ENCODE measurements around the gene PID1.

The PID1 gene

DNA sequence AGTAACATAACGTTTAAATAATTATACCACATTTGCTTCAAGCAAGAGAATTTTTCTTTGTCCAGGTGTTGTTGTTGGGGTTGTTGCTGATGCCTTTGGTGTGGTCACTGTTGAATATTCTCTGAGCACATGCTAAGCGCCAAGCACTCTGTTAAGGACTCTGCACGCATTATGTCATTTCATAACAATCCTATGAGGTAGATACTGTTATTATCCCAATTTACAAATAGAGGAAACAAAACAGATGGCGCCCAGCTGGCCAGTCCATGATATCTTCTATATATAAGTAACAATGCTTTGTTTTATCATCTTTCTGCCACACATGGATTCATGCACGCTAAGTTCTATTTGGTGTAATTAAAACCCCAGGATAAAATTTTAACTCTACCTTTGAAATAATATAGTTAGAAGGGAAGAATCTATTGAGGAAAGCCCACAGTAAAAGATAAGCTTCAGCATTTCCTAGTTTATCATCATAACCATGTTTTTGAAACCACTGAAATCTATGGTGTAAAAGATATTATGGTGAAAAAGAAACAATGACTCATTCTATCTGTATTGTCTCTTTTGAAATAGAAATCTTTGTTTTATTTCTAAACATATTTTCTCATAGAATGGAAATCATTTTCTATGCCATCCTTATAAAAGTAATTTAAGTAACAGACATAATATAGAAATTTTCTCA, 199.7 kb downstream of the PID1 start:
- Histone ChIP-seq H3K27ac (no peak overlapping the region), H3K27me3 (replicated peaks) (no peaks in the 10 kb centered on the region), H3K4me3 (ENCODE audit: low read depth, low read length) (no peak overlapping the region), H3K36me3 (replicated peaks) (no peaks in the 10 kb centered on the region)
- in situ Hi-C loops (cut with HindIII; ENCODE audit: low pct_ligation_motif_present, low sequenced_read_pairs) = no loop called here
- peak; percentile 9 for DNase-seq
- TF ChIP-seq, protein P1, sequence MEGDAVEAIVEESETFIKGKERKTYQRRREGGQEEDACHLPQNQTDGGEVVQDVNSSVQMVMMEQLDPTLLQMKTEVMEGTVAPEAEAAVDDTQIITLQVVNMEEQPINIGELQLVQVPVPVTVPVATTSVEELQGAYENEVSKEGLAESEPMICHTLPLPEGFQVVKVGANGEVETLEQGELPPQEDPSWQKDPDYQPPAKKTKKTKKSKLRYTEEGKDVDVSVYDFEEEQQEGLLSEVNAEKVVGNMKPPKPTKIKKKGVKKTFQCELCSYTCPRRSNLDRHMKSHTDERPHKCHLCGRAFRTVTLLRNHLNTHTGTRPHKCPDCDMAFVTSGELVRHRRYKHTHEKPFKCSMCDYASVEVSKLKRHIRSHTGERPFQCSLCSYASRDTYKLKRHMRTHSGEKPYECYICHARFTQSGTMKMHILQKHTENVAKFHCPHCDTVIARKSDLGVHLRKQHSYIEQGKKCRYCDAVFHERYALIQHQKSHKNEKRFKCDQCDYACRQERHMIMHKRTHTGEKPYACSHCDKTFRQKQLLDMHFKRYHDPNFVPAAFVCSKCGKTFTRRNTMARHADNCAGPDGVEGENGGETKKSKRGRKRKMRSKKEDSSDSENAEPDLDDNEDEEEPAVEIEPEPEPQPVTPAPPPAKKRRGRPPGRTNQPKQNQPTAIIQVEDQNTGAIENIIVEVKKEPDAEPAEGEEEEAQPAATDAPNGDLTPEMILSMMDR (IDR thresholded peaks at IDR 0.05; ENCODE audit: low read depth, low read length, missing control alignments) = no peak

DNA sequence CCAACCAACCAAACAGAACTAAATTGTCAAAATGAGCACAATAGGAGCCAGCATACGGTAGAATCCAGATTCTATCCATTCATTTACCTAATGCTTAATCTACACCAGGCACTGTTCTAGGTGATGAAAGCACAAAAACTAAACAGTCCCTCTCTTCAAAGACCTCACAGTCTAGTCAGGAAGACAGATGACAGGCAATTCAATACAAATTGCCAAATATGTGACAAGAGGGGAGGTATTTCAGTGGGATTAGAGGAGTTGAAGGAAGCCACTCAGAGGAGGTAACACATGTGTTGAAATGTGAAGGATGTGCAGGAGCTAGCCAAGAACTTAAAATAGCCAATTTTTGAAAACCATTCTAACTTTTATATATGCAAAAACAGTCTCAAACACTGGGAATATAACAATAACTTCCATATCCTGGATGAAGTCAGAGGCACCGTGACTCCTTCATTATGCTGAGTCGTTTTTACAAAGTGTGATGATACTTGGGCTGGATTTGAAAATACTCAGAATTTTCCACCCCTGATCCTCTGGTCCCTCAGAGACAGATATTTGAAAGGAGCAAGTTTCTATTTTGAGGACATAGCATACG, 204.9 kb downstream of the PID1 start:
- TF ChIP-seq, protein P1 (IDR thresholded peaks at IDR 0.05; ENCODE audit: low read depth, low read length, missing control alignments) = no peak
- in situ Hi-C loops (cut with HindIII; ENCODE audit: low pct_ligation_motif_present, low sequenced_read_pairs) = no loop called here
- no peak overlapping the region for H3K4me3 ChIP-seq (ENCODE audit: low read depth, low read length)
- no peak overlapping the region for H3K27ac ChIP-seq
- no peak for DNase-seq
- no peaks in the 10 kb centered on the region for H3K36me3 ChIP-seq (replicated peaks)
- H3K27me3 ChIP-seq (replicated peaks) = no peaks in the 10 kb centered on the region

DNA sequence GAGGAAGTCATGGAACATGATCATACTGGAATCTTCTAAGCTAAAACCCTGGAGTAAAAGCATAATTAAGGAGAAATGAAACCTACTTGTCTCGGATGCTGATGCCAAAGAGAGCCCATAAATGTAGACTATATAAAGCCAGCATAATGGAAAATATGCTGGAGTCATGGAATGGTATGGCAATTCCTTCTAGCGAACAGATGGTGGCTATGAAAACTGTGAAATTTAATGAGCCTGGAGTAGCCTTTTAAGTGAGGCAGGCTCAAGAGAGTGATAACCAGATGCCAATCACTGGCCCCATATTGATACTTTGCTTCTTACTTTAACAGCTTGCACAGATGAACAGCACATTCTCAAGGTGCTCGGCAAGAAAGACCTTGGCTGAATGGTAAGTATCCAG, 206.3 kb downstream of the PID1 start:
- Histone ChIP-seq H3K36me3 (replicated peaks) (no peaks in the 10 kb centered on the region), H3K27ac (no peak overlapping the region), H3K4me3 (ENCODE audit: low read depth, low read length) (no peak overlapping the region), H3K27me3 (replicated peaks) (no peaks in the 10 kb centered on the region)
- in situ Hi-C loops (cut with HindIII; ENCODE audit: low pct_ligation_motif_present, low sequenced_read_pairs) = no loop called here
- DNase-seq = no peak
- TF ChIP-seq, protein P1 (IDR thresholded peaks at IDR 0.05; ENCODE audit: low read depth, low read length, missing control alignments) = no peak

DNA sequence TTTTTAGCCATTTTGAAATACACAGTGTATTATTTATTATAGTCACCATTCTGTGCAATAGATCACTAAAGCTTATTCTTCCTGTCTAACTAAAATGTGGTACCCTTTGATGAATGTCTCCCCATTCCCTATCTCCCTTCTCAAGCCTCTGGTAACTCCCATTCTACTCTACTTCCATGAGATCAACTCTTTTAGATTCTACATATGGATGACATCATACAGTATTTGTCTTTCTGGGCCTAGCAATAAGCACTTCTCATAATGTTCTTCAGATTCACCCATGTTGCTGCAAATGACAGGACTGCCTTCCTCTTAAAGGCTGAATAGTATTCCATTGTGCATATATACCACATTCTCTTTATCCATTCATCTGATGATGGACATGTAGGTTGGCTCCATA, 210.9 kb downstream of the PID1 start:
- no peak for DNase-seq
- no peaks in the 10 kb centered on the region for H3K36me3 ChIP-seq (replicated peaks)
- in situ Hi-C loops (cut with HindIII; ENCODE audit: low pct_ligation_motif_present, low sequenced_read_pairs) = no loop called here
- no peaks in the 10 kb centered on the region for H3K27me3 ChIP-seq (replicated peaks)
- TF ChIP-seq, protein P1 (IDR thresholded peaks at IDR 0.05; ENCODE audit: low read depth, low read length, missing control alignments) = no peak
- H3K27ac ChIP-seq = no peak overlapping the region
- no peak overlapping the region for H3K4me3 ChIP-seq (ENCODE audit: low read depth, low read length)

DNA sequence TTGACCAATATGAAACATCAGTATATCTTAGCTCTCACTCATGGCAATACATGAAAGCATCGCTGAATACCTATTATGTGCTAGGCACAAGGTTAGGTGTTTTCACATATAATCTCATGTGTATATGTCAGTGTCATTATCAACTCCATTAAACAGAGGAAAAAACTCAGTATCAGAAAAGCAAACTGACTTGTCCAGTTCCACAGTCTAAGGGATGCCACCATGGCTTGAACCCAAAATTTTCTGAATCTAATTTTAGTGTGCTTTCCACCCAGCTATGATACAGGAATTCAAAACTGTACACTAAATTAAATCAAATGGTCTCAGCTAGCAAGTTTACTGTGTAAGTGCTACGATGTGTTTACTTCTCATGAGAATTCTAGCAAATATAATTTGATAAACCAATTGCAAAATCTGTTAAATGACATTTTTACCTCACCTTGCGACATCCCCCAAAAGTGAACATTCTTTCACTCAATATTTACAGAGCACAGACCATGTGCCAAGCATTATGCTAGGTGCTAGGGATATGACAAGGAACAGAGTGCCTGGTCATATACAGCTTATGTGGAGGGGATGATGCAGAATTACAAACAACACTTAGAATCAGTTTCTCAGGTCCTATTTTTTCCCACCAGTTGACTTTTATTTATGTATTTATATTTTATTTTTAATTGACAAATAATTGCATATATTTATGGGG, 211.6 kb downstream of the PID1 start:
- in situ Hi-C loops (cut with HindIII; ENCODE audit: low pct_ligation_motif_present, low sequenced_read_pairs) = no loop called here
- Histone ChIP-seq H3K4me3 (ENCODE audit: low read depth, low read length) (no peak overlapping the region), H3K36me3 (replicated peaks) (no peaks in the 10 kb centered on the region), H3K27ac (no peak overlapping the region), H3K27me3 (replicated peaks) (no peaks in the 10 kb centered on the region)
- TF ChIP-seq, protein P1 (IDR thresholded peaks at IDR 0.05; ENCODE audit: low read depth, low read length, missing control alignments) = no peak
- DNase-seq = no peak
